Upper lobe of left lung (tissue), 4 donors: Measurements from ENCODE around the gene CDC7.
"Not testable (repeated sequence)": the region's sequence is repeated elsewhere in the genome, so short reads cannot be mapped to it uniquely, and the experiment has no call there.

Experiments
- EP300 ChIP-seq, 4 donors: sonication (generic); formaldehyde crosslinking; IDR thresholded peaks; one replicate each; pipeline ENCODE4 v1.5.1; 2017; ENCODE audit warnings: antibody characterized with exemption in 4 of 4, control low read depth in 2 of 4
- POLR2A ChIP-seq, 4 donors: fragments of 450-650 bp; IDR thresholded peaks; one replicate each; pipeline ENCODE4 v1.5.1; 2016 to 2017; ENCODE audit warnings: antibody characterized with exemption in 4 of 4, mild to moderate bottlenecking in 2 of 4
- POLR2AphosphoS5 ChIP-seq, 2 donors: sonication (generic); formaldehyde crosslinking; IDR thresholded peaks; one replicate each; pipeline ENCODE4 v1.5.1; 2017; ENCODE audit warnings: antibody characterized with exemption in 2 of 2
- TF ChIP-seq, protein P1 (sequence below), 6 experiments: fragments of 450-650 bp in 4 of 6; fragments of 200-600 bp in 2 of 6; sonication (generic) in 2 of 6; IDR thresholded peaks; one replicate each; pipeline ENCODE4 v1.5.1; 2016 to 2019; ENCODE audit warnings: antibody characterized with exemption in 6 of 6

DNA sequence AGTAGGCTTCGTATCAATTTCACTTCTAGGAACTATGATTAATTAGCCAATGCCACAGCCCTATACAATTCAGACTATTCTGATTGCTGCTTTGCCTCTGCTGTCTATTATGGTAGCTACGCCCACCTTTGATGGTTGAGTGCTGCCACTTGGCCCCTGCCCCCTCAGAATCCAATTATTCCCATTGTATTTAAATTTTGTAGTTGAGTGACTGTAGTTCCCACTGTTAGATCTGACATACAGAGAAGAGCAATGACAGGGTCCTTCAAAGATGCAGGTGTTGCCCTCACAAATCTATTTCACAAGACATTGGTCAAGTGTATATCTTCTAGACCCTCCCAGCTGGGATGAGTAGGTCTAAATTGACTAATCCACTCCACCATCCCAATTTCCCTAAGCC, 35.3 kb upstream of the CDC7 start:
- TF ChIP-seq, protein P1, sequence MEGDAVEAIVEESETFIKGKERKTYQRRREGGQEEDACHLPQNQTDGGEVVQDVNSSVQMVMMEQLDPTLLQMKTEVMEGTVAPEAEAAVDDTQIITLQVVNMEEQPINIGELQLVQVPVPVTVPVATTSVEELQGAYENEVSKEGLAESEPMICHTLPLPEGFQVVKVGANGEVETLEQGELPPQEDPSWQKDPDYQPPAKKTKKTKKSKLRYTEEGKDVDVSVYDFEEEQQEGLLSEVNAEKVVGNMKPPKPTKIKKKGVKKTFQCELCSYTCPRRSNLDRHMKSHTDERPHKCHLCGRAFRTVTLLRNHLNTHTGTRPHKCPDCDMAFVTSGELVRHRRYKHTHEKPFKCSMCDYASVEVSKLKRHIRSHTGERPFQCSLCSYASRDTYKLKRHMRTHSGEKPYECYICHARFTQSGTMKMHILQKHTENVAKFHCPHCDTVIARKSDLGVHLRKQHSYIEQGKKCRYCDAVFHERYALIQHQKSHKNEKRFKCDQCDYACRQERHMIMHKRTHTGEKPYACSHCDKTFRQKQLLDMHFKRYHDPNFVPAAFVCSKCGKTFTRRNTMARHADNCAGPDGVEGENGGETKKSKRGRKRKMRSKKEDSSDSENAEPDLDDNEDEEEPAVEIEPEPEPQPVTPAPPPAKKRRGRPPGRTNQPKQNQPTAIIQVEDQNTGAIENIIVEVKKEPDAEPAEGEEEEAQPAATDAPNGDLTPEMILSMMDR (IDR thresholded peaks at IDR 0.05) = not testable (repeated sequence)
- not testable (repeated sequence) for TF ChIP-seq POLR2AphosphoS5, EP300, POLR2A (IDR thresholded peaks at IDR 0.05)
